ENCODE measurements around the gene SUPT4H1.
"Not testable (repeated sequence)": the region's sequence is repeated elsewhere in the genome, so short reads cannot be mapped to it uniquely, and the experiment has no call there.

Gene SUPT4H1

GRCh38 chr17:58348038-58348437 lies 4.0 kb downstream of the SUPT4H1 start:
- in situ Hi-C loops (cut with HindIII; ENCODE audit: low sequenced_read_pairs) = no loop called here
- no peak for TF ChIP-seq CTCF (IDR thresholded peaks at IDR 0.05; ENCODE audit: low read depth, low read length, missing control alignments)
- no peak for DNase-seq (ENCODE audit: low read depth)
- H3K4me3 ChIP-seq (ENCODE audit: low read depth, low read length) = no peak overlapping the region

DNA sequence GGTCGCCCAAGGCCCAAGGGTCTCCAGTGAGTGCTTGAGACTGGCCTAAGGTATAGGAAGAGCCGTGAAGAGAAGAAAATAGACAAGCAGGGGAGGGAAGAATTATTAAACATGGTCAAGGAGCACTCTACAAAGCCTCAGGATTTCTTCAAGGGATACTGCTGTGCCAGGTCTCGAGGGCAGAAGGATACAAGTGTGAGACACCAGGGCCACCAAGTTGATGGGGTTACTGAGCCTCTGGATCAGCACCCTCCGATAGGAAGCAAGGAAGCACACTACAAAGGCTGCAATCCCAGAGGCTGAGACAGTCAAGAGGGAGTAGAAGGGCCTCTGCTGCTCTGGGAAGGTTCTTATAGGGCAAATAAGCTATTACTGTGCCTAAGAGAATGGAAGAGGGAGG lies 6.5 kb downstream of the SUPT4H1 start:
- no peak for DNase-seq (ENCODE audit: low read depth)
- H3K4me3 ChIP-seq (ENCODE audit: low read depth, low read length) = no peak overlapping the region
- TF ChIP-seq CTCF (IDR thresholded peaks at IDR 0.05; ENCODE audit: low read depth, low read length, missing control alignments) = no peak
- in situ Hi-C loops (cut with HindIII; ENCODE audit: low sequenced_read_pairs) = no loop called here

DNA sequence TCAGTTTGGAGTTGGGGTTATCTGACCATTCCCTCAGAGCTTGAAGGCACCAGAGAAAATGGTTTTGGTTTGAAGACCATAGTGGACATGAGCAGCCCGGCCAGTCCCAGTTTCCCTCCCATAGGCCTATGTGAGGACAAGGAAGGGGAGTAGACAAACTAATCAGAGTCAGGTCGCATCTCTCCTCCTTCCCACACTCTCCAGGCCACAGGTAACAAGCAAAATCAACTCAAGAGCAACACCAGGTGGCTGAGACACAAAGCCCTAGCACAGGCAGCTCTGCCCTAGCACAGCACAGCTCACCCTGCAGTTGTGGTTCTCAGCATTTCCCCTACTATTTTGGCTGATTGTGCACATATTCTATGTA lies 7.2 kb downstream of the SUPT4H1 start:
- in situ Hi-C loops (cut with HindIII; ENCODE audit: low sequenced_read_pairs) = no loop called here

DNA sequence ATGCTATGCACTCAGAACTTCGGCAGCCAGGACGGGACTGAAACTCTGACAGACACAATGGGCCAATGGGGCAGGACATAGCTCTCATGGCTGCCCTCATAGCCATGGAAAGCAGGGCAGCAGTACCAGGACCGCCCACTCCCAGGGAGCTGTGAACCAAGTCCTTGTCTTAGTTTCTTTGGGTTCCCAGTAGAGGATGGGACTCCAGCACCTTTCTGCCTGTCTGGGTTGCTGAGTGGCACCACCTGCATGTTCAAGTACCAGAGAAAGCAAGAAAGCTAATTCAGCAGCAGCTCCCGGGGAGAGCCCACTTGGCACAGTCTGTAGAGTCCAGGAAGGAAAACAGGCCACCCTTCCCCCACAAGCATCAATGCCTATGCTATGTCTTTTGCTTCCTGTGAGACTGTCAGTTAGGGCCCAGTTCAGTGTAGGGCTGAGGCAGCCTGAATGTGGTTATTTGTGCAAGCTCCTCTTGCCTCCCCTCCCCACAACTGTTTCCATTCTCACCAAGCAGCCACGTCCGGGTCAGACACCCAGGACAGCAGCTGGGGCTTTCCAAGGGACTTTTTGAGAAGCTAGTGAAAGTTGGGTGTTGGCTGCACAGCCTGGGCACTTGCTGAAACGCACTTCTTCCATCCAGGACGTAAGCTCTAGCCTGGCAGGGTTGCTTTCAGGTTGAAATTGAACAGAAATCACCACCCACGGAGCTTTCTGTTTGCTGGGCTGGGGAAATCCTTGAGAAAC lies 7.8 kb downstream of the SUPT4H1 start:
- TF ChIP-seq CTCF (IDR thresholded peaks at IDR 0.05; ENCODE audit: low read depth, low read length, missing control alignments) = no peak
- no peak overlapping the region for H3K4me3 ChIP-seq (ENCODE audit: low read depth, low read length)
- DNase-seq (ENCODE audit: low read depth) = no peak
- in situ Hi-C loops (cut with HindIII; ENCODE audit: low sequenced_read_pairs) = no loop called here

More for the DNA sequence above, 7.2 kb downstream of the SUPT4H1 start:
- TF ChIP-seq CTCF (IDR thresholded peaks at IDR 0.05; ENCODE audit: low read depth, low read length, missing control alignments) = no peak
- DNase-seq (ENCODE audit: low read depth) = no peak
- H3K4me3 ChIP-seq (ENCODE audit: low read depth, low read length) = no peak overlapping the region

DNA sequence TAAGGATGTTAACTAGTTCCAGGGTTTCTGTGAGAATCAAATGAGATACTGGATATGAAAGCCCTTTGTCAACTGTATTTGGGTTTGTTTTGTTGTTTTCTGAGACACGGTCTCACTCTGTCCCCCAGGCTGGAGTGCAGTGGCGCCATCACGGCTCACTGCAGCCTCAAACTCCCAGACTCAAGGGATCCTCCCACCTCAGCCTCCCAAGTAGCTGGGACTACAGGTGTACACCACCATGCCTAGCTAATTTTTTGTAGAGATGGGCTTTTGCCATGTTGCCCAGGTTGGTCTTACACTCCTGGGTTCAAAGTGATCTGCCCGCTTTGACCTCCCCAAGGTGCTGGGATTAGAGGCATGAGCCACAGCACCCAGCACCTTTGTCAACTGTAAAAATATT lies 8.9 kb downstream of the SUPT4H1 start:
- no peak for DNase-seq (ENCODE audit: low read depth)
- no peak overlapping the region for H3K4me3 ChIP-seq (ENCODE audit: low read depth, low read length)
- no peak for TF ChIP-seq CTCF (IDR thresholded peaks at IDR 0.05; ENCODE audit: low read depth, low read length, missing control alignments)
- in situ Hi-C loops (cut with HindIII; ENCODE audit: low sequenced_read_pairs) = no loop called here

DNA sequence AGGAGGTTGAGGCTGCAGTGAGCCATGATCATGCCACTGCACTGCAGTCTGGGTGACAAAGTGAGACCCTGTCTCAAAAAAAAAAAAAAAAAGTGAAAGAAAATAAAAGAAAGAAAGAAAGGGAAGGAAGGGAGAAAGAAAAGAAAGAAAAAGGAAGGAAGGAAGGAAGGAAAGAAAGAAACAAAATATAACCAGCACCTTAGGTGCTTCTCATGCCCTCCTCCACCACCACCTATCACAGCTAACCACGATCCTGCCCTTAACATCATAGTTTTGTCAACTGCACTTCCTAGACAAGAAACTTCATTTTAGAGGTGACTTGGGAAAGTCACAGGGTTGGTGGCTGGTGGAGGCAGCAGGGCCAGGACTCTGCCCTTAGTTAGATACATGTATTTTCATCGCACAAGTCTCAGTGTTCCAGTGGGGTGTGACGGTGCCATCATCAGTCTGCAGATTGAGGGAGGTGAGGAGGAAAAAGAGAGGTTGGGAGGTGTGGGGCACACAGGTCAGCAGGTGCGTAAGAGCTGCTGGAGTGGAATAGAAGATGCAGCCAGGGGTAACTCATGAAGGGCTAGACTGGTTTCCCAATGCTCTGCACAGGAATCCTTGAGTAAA lies 10.0 kb downstream of the SUPT4H1 start:
- in situ Hi-C loops (cut with HindIII; ENCODE audit: low sequenced_read_pairs) = no loop called here

GRCh38 chr17:58341136-58341860 lies 10.7 kb downstream of the SUPT4H1 start:
- in situ Hi-C loops (cut with HindIII; ENCODE audit: low sequenced_read_pairs); DNase-seq (ENCODE audit: low read depth); H3K4me3 ChIP-seq (ENCODE audit: low read depth, low read length): not testable (repeated sequence)

More for the DNA sequence above, 10.0 kb downstream of the SUPT4H1 start:
- no peak for DNase-seq (ENCODE audit: low read depth)
- no peak overlapping the region for H3K4me3 ChIP-seq (ENCODE audit: low read depth, low read length)
- TF ChIP-seq CTCF (IDR thresholded peaks at IDR 0.05; ENCODE audit: low read depth, low read length, missing control alignments) = no peak

Data from astrocyte of the cerebellum (primary cell).